Ecto neural progenitor cell (in vitro differentiated cells): ENCODE data around the gene HARS2.
"Not testable (repeated sequence)": the region's sequence is repeated elsewhere in the genome, so short reads cannot be mapped to it uniquely, and the experiment has no call there.

Experiments
- DNase-seq: peaks from one replicate; pipeline ENCODE4 v3.0.0-alpha.2; 2018; ENCODE audit warnings: low spot score

HARS2 gene

GRCh38 chr5:140690941-140691924, at the start of gene HARS2, which contains the start of gene HARS1:
HARS2 (plus strand) TSS chr5:140691455; CDS start chr5:140691649, 194 bp downstream.
HARS1 (minus strand) TSS chr5:140691370; CDS start chr5:140691304, 66 bp downstream.
- DNase-seq: peak; percentile 91

- DNase-seq: no peak
These were observed 49.5 kb upstream of the HARS2 start for GRCh38 chr5:140641716-140642115.

GRCh38 chr5:140642718-140643117, 48.5 kb upstream of the HARS2 start:
- DNase-seq: no peak

GRCh38 chr5:140647042-140647419, 44.2 kb upstream of the HARS2 start:
- DNase-seq: no peak

GRCh38 chr5:140658870-140659269, 32.4 kb upstream of the HARS2 start:
- no peak for DNase-seq

- not testable (repeated sequence) for DNase-seq
These were observed 30.9 kb upstream of the HARS2 start for GRCh38 chr5:140660371-140660770.

GRCh38 chr5:140664030-140664358, 27.3 kb upstream of the HARS2 start:
- no peak for DNase-seq

GRCh38 chr5:140664359-140665119, 26.7 kb upstream of the HARS2 start, which contains the start of gene WDR55:
WDR55 (plus strand) TSS chr5:140664904; CDS start chr5:140664913, 9 bp downstream.
- peak; percentile 94 for DNase-seq

GRCh38 chr5:140671035-140671434, 20.2 kb upstream of the HARS2 start:
- not testable (repeated sequence) for DNase-seq

GRCh38 chr5:140671472-140672125, 19.7 kb upstream of the HARS2 start:
- no peak for DNase-seq

- DNase-seq: peak; percentile 68
These were observed 18.6 kb upstream of the HARS2 start for GRCh38 chr5:140672455-140673186.

- DNase-seq: no peak
These were observed 17.9 kb upstream of the HARS2 start, which contains the start of gene DND1 for GRCh38 chr5:140673187-140673976. DND1 (minus strand) TSS chr5:140673576; CDS start chr5:140673542, 34 bp downstream.

GRCh38 chr5:140674211-140674610, 17.0 kb upstream of the HARS2 start:
- no peak for DNase-seq

GRCh38 chr5:140674629-140675028, 16.6 kb upstream of the HARS2 start:
- DNase-seq: no peak

- no peak for DNase-seq
These were observed 13.3 kb upstream of the HARS2 start for GRCh38 chr5:140677947-140678346.

GRCh38 chr5:140678993-140679392, 12.3 kb upstream of the HARS2 start:
- no peak for DNase-seq

GRCh38 chr5:140690376-140690932, 801 bp upstream of the HARS2 start:
- DNase-seq: no peak

- no peak for DNase-seq
These were observed 3.0 kb downstream of the HARS2 start for GRCh38 chr5:140694276-140694675.

GRCh38 chr5:140696891-140697492, 5.7 kb downstream of the HARS2 start:
- no peak for DNase-seq
